ENCODE measurements around the gene NBPF1.
"Not testable (repeated sequence)": the region's sequence is repeated elsewhere in the genome, so short reads cannot be mapped to it uniquely, and the experiment has no call there.

DNA sequence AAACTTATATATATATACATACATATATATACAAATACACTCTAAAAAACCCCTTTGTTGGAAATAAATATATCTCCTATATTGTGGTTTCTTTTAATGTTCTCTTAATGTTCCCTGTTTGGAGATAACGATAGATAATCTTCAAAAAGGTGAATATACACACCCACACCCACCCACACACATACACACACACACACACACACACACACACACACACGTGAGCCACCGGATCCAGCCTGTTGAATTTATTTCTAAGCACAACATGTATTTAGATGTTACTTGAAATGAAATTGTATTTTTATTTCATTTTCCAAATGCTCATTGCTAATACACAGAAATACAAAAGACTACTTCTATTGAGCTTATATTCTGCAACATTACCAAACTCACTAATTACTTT, 14.0 kb downstream of the NBPF1 start:
- TF ChIP-seq EZH2 (IDR thresholded peaks at IDR 0.05; ENCODE audit: borderline replicate concordance, low read length), result not testable (repeated sequence)
- TF ChIP-seq, protein P1, sequence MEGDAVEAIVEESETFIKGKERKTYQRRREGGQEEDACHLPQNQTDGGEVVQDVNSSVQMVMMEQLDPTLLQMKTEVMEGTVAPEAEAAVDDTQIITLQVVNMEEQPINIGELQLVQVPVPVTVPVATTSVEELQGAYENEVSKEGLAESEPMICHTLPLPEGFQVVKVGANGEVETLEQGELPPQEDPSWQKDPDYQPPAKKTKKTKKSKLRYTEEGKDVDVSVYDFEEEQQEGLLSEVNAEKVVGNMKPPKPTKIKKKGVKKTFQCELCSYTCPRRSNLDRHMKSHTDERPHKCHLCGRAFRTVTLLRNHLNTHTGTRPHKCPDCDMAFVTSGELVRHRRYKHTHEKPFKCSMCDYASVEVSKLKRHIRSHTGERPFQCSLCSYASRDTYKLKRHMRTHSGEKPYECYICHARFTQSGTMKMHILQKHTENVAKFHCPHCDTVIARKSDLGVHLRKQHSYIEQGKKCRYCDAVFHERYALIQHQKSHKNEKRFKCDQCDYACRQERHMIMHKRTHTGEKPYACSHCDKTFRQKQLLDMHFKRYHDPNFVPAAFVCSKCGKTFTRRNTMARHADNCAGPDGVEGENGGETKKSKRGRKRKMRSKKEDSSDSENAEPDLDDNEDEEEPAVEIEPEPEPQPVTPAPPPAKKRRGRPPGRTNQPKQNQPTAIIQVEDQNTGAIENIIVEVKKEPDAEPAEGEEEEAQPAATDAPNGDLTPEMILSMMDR (IDR thresholded peaks at IDR 0.05; ENCODE audit: low read length), result not testable (repeated sequence)

All from OCI-LY1 (cell line).